HepG2 (cell line): ENCODE data around the gene LEFTY2. TPM values are rescaled to one million over a fixed set of nuclear protein-coding genes. Genes with fewer than 3 reads are reported as not detected.
A peak's percentile ranks its signal among the peaks of the same experiment; 100 is the strongest.

Experiments used
- ATAC-seq: fragments of 200-7000 bp; cut with Tn5 transposase; 3 replicates; pipeline ENCODE4 v1.9.1; 2020; ENCODE audit warnings: mild to moderate bottlenecking, moderate library complexity
- BruUV-seq: library from RNA; stranded (reverse); fragments of 400-500 nt; replicated peaks from 2 replicates; lab custom pipeline; 2021; lab: Mats Ljungman, UMichigan
- CTCF ChIA-PET: fragments of 300-600 bp; formaldehyde crosslinking; extraction: SDS; loops from one replicate; lab custom pipeline; 2021; ENCODE audit warnings: low total read pairs, inconsistent platforms, low intra/inter-chr PET ratio; lab: Yijun Ruan, JAX
- POLR2A ChIA-PET: fragments of 350-600 bp; sonication (Branson Sonifier 250); formaldehyde crosslinking; loops from one replicate; lab custom pipeline; 2020; ENCODE audit warnings: antibody characterized with exemption, inconsistent platforms; lab: Yijun Ruan, JAX
- DNase-seq: peaks from one replicate; pipeline ENCODE4 v3.0.0-alpha.2; 2015; ENCODE audit warnings: low spot score
- FAIRE-seq: peaks from 3 replicates; lab custom pipeline; 2011; peaks lifted over from hg19 to GRCh38; lab: Jason Lieb, UNC
- H2AFZ ChIP-seq: one replicate; pipeline ENCODE4 v1.6.1; 2011; ENCODE audit warnings: low read length, inconsistent platforms
- H3K27ac ChIP-seq: fragments of 300-600 bp; 3 replicates; pipeline ENCODE4 v1.8.0; 2011; ENCODE audit warnings: mixed run types, mild to moderate bottlenecking, mixed read lengths, low read length, inconsistent platforms; ENCODE audit not compliant: insufficient read depth; ENCODE audit errors: extremely low read length
- H3K27me3 ChIP-seq, 2 experiments: fragments of 200-600 bp in 1 of 2; 2 replicates in 1 of 2; 3 replicates in 1 of 2; pipeline versions ENCODE4 v1.6.0 to v1.8.0; 2011; ENCODE audit warnings: low read length in 2 of 2, mild to moderate bottlenecking in 2 of 2, moderate library complexity in 2 of 2, inconsistent platforms in 1 of 2; ENCODE audit not compliant: insufficient read depth in 2 of 2, control insufficient read depth in 1 of 2
- H3K36me3 ChIP-seq, 2 experiments: fragments of 200-600 bp in 1 of 2; replicated peaks in 1 of 2; 2 replicates in 1 of 2; 3 replicates in 1 of 2; pipeline versions ENCODE4 v1.5.1 to v1.8.0; 2011; ENCODE audit warnings: low read length in 2 of 2, inconsistent platforms in 1 of 2; ENCODE audit not compliant: insufficient read depth in 2 of 2, control insufficient read depth in 1 of 2
- H3K4me1 ChIP-seq: 2 replicates; pipeline ENCODE4 v1.5.1; 2012; ENCODE audit warnings: low read length, inconsistent platforms; ENCODE audit not compliant: insufficient read depth
- H3K4me2 ChIP-seq: 2 replicates; pipeline ENCODE4 v1.6.0; 2011; ENCODE audit warnings: low read depth, low read length, inconsistent platforms
- H3K4me3 ChIP-seq, 3 experiments: fragments of 200-600 bp in 1 of 3; sonication (generic), shearing (Covaris generic) in 1 of 3; replicated peaks in 1 of 3; 2 replicates each; pipeline ENCODE4 v1.5.1; 2011 to 2016; ENCODE audit warnings: low read length in 3 of 3, inconsistent platforms in 2 of 3, low read depth in 2 of 3, mild to moderate bottlenecking in 2 of 3, control low read depth in 1 of 3, mixed read lengths in 1 of 3; ENCODE audit not compliant: insufficient read depth in 1 of 3
- H3K79me2 ChIP-seq: one replicate; pipeline ENCODE4 v1.6.1; 2011; ENCODE audit warnings: low read length, inconsistent platforms; ENCODE audit not compliant: insufficient read depth
- H3K9ac ChIP-seq: 2 replicates; pipeline ENCODE4 v1.6.0; 2011; ENCODE audit warnings: mild to moderate bottlenecking, low read depth, low read length, inconsistent platforms; ENCODE audit not compliant: insufficient read depth
- H3K9me3 ChIP-seq: 2 replicates; pipeline ENCODE4 v1.5.1; 2012; ENCODE audit warnings: mild to moderate bottlenecking, low read length
- H4K20me1 ChIP-seq: 2 replicates; pipeline ENCODE4 v1.6.0; 2011; ENCODE audit warnings: inconsistent platforms, mild to moderate bottlenecking, low read length, moderate library complexity; ENCODE audit not compliant: insufficient read depth
- ASH2L ChIP-seq: fragments of 300-600, 200-600 bp; sonication (generic); IDR thresholded peaks from 2 replicates; pipeline ENCODE4 v1.7.0; 2017; ENCODE audit warnings: low read depth, mild to moderate bottlenecking, moderate library complexity, mixed read lengths, low read length; ENCODE audit not compliant: insufficient read length
- HCFC1 ChIP-seq: fragments of 150-350 bp; IDR thresholded peaks from 2 replicates; pipeline ENCODE4 v1.6.1; 2014; ENCODE audit warnings: low read depth, low read length
- HNF4A ChIP-seq: sonication (generic); formaldehyde crosslinking; IDR thresholded peaks from 2 replicates; pipeline ENCODE4 v1.4.0; 2020; ENCODE audit warnings: missing genetic modification reagents
- HNF4G ChIP-seq, 2 experiments: sonication (generic) in 1 of 2; formaldehyde crosslinking in 1 of 2; IDR thresholded peaks; 2 replicates each; pipeline versions ENCODE4 v1.4.0 to v1.6.1; 2011 to 2020; ENCODE audit warnings: borderline replicate concordance in 2 of 2, low read depth in 2 of 2, mild to moderate bottlenecking in 2 of 2, low read length in 1 of 2, missing genetic modification reagents in 1 of 2, moderate library complexity in 1 of 2
- MAFF ChIP-seq: IDR thresholded peaks from 2 replicates; pipeline ENCODE4 v1.6.1; 2011; ENCODE audit warnings: low read depth, low read length, improper control_type of control experiment
- NFATC3 ChIP-seq: sonication (generic); formaldehyde crosslinking; IDR thresholded peaks from 2 replicates; pipeline ENCODE4 v1.5.1; 2020; ENCODE audit warnings: mild to moderate bottlenecking, missing genetic modification reagents
- NFYC ChIP-seq: IDR thresholded peaks from 2 replicates; pipeline ENCODE4 v1.6.1; 2016; ENCODE audit warnings: missing genetic modification reagents, missing compliant biosample characterization
- RARG ChIP-seq: sonication (generic); formaldehyde crosslinking; IDR thresholded peaks from 2 replicates; pipeline ENCODE4 v1.4.0; 2020; ENCODE audit warnings: low read depth, mild to moderate bottlenecking, missing genetic modification reagents
- TAF15 ChIP-seq: fragments of 200-400 bp; formaldehyde crosslinking; IDR thresholded peaks from one replicate; pipeline ENCODE4 v1.6.1; 2018; ENCODE audit warnings: mild to moderate bottlenecking, low read depth, low read length; ENCODE audit not compliant: poor library complexity, severe bottlenecking
- TMF1 ChIP-seq: sonication (generic); formaldehyde crosslinking; IDR thresholded peaks from 2 replicates; pipeline ENCODE4 v1.8.1; 2022; ENCODE audit warnings: low read depth, missing genetic modification reagents
- ZBTB3 ChIP-seq: sonication (generic); formaldehyde crosslinking; IDR thresholded peaks from 2 replicates; pipeline ENCODE4 v1.4.0; 2020; ENCODE audit warnings: low read depth, mild to moderate bottlenecking, moderate library complexity, missing genetic modification reagents, borderline replicate concordance
- ZNF20 ChIP-seq: sonication (generic); formaldehyde crosslinking; IDR thresholded peaks from 2 replicates; pipeline ENCODE4 v1.4.0; 2020; ENCODE audit warnings: mild to moderate bottlenecking, moderate library complexity, missing genetic modification reagents
- WGBS: methylation state at CpG from one replicate; pipeline ENCODE4 v1.1.6; 2017; ENCODE audit warnings: low lambda C conversion rate; 5-methylcytosine and 5-hydroxymethylcytosine counted together
- in situ Hi-C: cut with HindIII; loops from 2 replicates; pipeline ENCODE4 v1.10.0; 2017; ENCODE audit warnings: low pct_unique_long_range_greater_than_20kb; ENCODE audit not compliant: extremely low pct_ligation_motif_present
- intact Hi-C: fragments of 100-400 bp; cut with micrococcal nuclease; formaldehyde crosslinking; loops from one replicate; pipeline ENCODE4 v1.10.0; 2022; ENCODE audit not compliant: unreplicated experiment
- polyA plus RNA-seq, 8 experiments: library from polyadenylated mRNA; depleted of rRNA in 3 of 8; stranded (reverse) in 7 of 8; unstranded in 1 of 8; fragments of >200 nt; fragmentation: Illumina TruSeq in 4 of 8; extraction: Trizol in 4 of 8; gene quantifications; 2 replicates each; pipeline versions ENCODE4 v1.2.1 to v1.2.3, GENCODE V29; 2011 to 2016; ENCODE audit warnings: low read depth in 4 of 8, missing spikeins in 1 of 8, mixed read lengths in 1 of 8; ENCODE audit not compliant: insufficient read depth in 1 of 8
- total RNA-seq, 5 experiments: library from RNA; depleted of rRNA; stranded (reverse); fragments of >200 nt; fragmentation: Illumina TruSeq; extraction: Trizol; gene quantifications; 2 replicates each; pipeline ENCODE4 v1.2.3, GENCODE V29; 2016; ENCODE audit warnings: low read depth in 1 of 5
- TF ChIP-seq, protein P1 (sequence below): sonication (generic); formaldehyde crosslinking; conservative IDR thresholded peaks from 2 replicates; pipeline ENCODE4 v1.4.0; 2020; ENCODE audit warnings: missing genetic modification reagents
- TF ChIP-seq, protein P2 (sequence below): IDR thresholded peaks from 2 replicates; pipeline ENCODE4 v1.6.1; 2012; ENCODE audit warnings: low read length, improper control_type of control experiment
- TF ChIP-seq, protein P3 (sequence below): sonication (generic); formaldehyde crosslinking; IDR thresholded peaks from 2 replicates; pipeline ENCODE4 v1.5.1; 2020; ENCODE audit warnings: missing genetic modification reagents, mild to moderate bottlenecking, borderline replicate concordance

Gene LEFTY2
- total and polyA plus RNA-seq, 2 of the 13 experiments (the other 11 are each of a cell fraction or from before 2014, with no cell fraction given): 0.13 to 0.33 TPM

DNA sequence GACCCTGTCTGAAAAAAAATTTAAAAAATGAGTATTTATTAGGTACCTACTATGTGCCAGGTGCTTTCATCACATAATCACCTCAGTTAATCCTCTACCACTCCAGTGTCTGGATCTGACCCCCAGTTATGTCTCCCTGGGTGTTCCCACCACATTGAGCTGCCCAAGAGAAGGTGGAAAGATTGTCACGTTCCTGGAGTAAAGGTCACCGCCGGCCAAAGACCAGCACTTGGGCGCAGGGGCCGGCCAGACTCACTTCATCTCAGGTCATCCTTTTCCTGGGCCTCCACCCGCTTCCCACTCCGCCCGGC is 17.7 kb downstream of the LEFTY2 start:
- intact Hi-C loops (loop anchor here (5.0 to 10.0 kb wide), 3 partner anchors 41 to 146 kb away; partner anchors contain the start of genes SRP9 and TMEM63A), in situ Hi-C loops (no loop called here)
- Histone ChIP-seq H4K20me1 (no peaks in the 10 kb centered on the region), H3K27ac (peak overlapping the region; percentile 89), H3K4me1 (peaks cover 22% of the 10 kb centered on the region), H2AFZ (no peak overlapping the region), H3K27me3 (no peaks in the 10 kb centered on the region; a peak in 2 of 5 replicates), H3K79me2 (peaks cover 16% of the 10 kb centered on the region), H3K36me3 (peaks cover 7 to 34% of the 10 kb centered on the region in 2 experiments; a peak in 4 of 5 replicates), H3K4me3 (peak overlapping the region; percentile 81 to 94 (median 82)), H3K9ac (peak overlapping the region; percentile 89), H3K9me3 (no peaks in the 10 kb centered on the region), H3K4me2 (peak overlapping the region; percentile 88)
- BruUV-seq: no TSS peak
- ATAC-seq (peak; percentile 19), DNase-seq (peak; percentile 15), FAIRE-seq (no peak)
- CTCF ChIA-PET: no interaction called here
- 0% methylated on average over 8 of the region's 8 CpGs for WGBS
- POLR2A ChIA-PET: interaction anchor here (0.9 to 2.1 kb wide), 16 partner anchors 11 to 479 kb away, joined by 4 to 29 read pairs (median 7); partner anchors contain the start of genes H3-3A, LEFTY1, LEFTY2 and SDE2
- TF ChIP-seq, protein P1, sequence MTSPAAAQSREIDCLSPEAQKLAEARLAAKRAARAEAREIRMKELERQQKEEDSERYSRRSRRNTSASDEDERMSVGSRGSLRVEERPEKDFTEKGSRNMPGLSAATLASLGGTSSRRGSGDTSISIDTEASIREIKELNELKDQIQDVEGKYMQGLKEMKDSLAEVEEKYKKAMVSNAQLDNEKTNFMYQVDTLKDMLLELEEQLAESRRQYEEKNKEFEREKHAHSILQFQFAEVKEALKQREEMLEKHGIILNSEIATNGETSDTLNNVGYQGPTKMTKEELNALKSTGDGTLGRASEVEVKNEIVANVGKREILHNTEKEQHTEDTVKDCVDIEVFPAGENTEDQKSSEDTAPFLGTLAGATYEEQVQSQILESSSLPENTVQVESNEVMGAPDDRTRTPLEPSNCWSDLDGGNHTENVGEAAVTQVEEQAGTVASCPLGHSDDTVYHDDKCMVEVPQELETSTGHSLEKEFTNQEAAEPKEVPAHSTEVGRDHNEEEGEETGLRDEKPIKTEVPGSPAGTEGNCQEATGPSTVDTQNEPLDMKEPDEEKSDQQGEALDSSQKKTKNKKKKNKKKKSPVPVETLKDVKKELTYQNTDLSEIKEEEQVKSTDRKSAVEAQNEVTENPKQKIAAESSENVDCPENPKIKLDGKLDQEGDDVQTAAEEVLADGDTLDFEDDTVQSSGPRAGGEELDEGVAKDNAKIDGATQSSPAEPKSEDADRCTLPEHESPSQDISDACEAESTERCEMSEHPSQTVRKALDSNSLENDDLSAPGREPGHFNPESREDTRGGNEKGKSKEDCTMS: no peak
- TF ChIP-seq RARG (CRISPR knock-in tag): no peak
- no peak for TF ChIP-seq MAFF
- no peak for TF ChIP-seq HCFC1
- no peak for TF ChIP-seq NFATC3 (CRISPR knock-in tag)
- TF ChIP-seq HNF4A (CRISPR knock-in tag): peak; percentile 66
- TF ChIP-seq ZBTB3 (CRISPR knock-in tag): no peak
- TF ChIP-seq HNF4G (IDR thresholded peaks at IDR 0.05; ENCODE audit: borderline replicate concordance, low read depth, low read length): peak; percentile 36; the same call in 1 of the 2 replicates
- no peak for TF ChIP-seq HNF4G (CRISPR knock-in tag; IDR thresholded peaks at IDR 0.05; ENCODE audit: borderline replicate concordance, low read depth)
- TF ChIP-seq, protein P2, sequence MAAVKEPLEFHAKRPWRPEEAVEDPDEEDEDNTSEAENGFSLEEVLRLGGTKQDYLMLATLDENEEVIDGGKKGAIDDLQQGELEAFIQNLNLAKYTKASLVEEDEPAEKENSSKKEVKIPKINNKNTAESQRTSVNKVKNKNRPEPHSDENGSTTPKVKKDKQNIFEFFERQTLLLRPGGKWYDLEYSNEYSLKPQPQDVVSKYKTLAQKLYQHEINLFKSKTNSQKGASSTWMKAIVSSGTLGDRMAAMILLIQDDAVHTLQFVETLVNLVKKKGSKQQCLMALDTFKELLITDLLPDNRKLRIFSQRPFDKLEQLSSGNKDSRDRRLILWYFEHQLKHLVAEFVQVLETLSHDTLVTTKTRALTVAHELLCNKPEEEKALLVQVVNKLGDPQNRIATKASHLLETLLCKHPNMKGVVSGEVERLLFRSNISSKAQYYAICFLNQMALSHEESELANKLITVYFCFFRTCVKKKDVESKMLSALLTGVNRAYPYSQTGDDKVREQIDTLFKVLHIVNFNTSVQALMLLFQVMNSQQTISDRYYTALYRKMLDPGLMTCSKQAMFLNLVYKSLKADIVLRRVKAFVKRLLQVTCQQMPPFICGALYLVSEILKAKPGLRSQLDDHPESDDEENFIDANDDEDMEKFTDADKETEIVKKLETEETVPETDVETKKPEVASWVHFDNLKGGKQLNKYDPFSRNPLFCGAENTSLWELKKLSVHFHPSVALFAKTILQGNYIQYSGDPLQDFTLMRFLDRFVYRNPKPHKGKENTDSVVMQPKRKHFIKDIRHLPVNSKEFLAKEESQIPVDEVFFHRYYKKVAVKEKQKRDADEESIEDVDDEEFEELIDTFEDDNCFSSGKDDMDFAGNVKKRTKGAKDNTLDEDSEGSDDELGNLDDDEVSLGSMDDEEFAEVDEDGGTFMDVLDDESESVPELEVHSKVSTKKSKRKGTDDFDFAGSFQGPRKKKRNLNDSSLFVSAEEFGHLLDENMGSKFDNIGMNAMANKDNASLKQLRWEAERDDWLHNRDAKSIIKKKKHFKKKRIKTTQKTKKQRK: no peak
- TF ChIP-seq TAF15: no peak
- TF ChIP-seq NFYC (CRISPR knock-in tag): no peak
- no peak for TF ChIP-seq TMF1 (CRISPR knock-in tag)
- 0 out of 2 replicates have a peak, but pooled peaks have one; percentile 23 for TF ChIP-seq ZNF20 (CRISPR knock-in tag)
- TF ChIP-seq, protein P3, sequence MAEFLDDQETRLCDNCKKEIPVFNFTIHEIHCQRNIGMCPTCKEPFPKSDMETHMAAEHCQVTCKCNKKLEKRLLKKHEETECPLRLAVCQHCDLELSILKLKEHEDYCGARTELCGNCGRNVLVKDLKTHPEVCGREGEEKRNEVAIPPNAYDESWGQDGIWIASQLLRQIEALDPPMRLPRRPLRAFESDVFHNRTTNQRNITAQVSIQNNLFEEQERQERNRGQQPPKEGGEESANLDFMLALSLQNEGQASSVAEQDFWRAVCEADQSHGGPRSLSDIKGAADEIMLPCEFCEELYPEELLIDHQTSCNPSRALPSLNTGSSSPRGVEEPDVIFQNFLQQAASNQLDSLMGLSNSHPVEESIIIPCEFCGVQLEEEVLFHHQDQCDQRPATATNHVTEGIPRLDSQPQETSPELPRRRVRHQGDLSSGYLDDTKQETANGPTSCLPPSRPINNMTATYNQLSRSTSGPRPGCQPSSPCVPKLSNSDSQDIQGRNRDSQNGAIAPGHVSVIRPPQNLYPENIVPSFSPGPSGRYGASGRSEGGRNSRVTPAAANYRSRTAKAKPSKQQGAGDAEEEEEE (CRISPR knock-in tag): no peak
- TF ChIP-seq ASH2L: no peak
